HepG2 (cell line): ENCODE results near the gene CIAPIN1. TPM values are rescaled to one million over a fixed set of nuclear protein-coding genes. Genes with fewer than 3 reads are reported as not detected.

Experiments used
- EED ChIP-seq: sonication (generic); formaldehyde crosslinking; IDR thresholded peaks from 2 replicates; pipeline ENCODE4 v1.5.0; 2020; ENCODE audit warnings: mild to moderate bottlenecking, missing genetic modification reagents
- HNRNPLL ChIP-seq: fragments of 200-400 bp; formaldehyde crosslinking; IDR thresholded peaks from 2 replicates; pipeline ENCODE4 v1.6.1; 2017; ENCODE audit warnings: mild to moderate bottlenecking, low read depth, low read length; ENCODE audit not compliant: poor library complexity, severe bottlenecking
- HOXA5 ChIP-seq: sonication (generic); formaldehyde crosslinking; IDR thresholded peaks from 2 replicates; pipeline ENCODE4 v1.4.0; 2020; ENCODE audit warnings: missing genetic modification reagents
- HOXA9 ChIP-seq: sonication (generic); formaldehyde crosslinking; IDR thresholded peaks from 2 replicates; pipeline ENCODE4 v1.8.1; 2022; ENCODE audit warnings: missing genetic modification reagents, mild to moderate bottlenecking, moderate library complexity, borderline replicate concordance
- KAT7 ChIP-seq: IDR thresholded peaks from 2 replicates; pipeline ENCODE4 v1.6.1; 2018; ENCODE audit warnings: borderline replicate concordance, missing compliant biosample characterization
- KLF6 ChIP-seq: IDR thresholded peaks from 2 replicates; pipeline ENCODE4 v1.8.0; 2016; ENCODE audit warnings: missing biosample characterization, missing genetic modification reagents
- PHB2 ChIP-seq: fragments of 450-650 bp; IDR thresholded peaks from 2 replicates; pipeline ENCODE4 v1.6.1; 2018; ENCODE audit not compliant: partially characterized antibody
- POLR2A ChIP-seq, 2 experiments: IDR thresholded peaks; 2 replicates each; pipeline ENCODE4 v1.6.1; 2011; ENCODE audit warnings: low read depth in 2 of 2, low read length in 2 of 2, mild to moderate bottlenecking in 1 of 2, moderate library complexity in 1 of 2; ENCODE audit not compliant: insufficient read depth in 1 of 2
- REL ChIP-seq: sonication (generic); formaldehyde crosslinking; conservative IDR thresholded peaks from 2 replicates; pipeline ENCODE4 v1.8.0; 2022; ENCODE audit warnings: mild to moderate bottlenecking, missing genetic modification reagents, moderate library complexity
- RXRA ChIP-seq: sonication (generic); formaldehyde crosslinking; IDR thresholded peaks from 2 replicates; pipeline ENCODE4 v1.5.1; 2020; ENCODE audit warnings: missing genetic modification reagents
- RXRB ChIP-seq: IDR thresholded peaks from 2 replicates; pipeline ENCODE4 v1.6.1; 2016; ENCODE audit warnings: borderline replicate concordance, missing genetic modification reagents, missing compliant biosample characterization
- SAFB2 ChIP-seq: sonication (generic); formaldehyde crosslinking; IDR thresholded peaks from 2 replicates; pipeline ENCODE4 v1.5.1; 2020; ENCODE audit warnings: missing genetic modification reagents, low read depth, mild to moderate bottlenecking, borderline replicate concordance
- SKI ChIP-seq: fragments of 450-650 bp; IDR thresholded peaks from one replicate; pipeline ENCODE4 v1.6.1; 2018; ENCODE audit warnings: mild to moderate bottlenecking; ENCODE audit not compliant: partially characterized antibody
- SPEN ChIP-seq: sonication (generic); formaldehyde crosslinking; IDR thresholded peaks from 2 replicates; pipeline ENCODE4 v1.5.1; 2020; ENCODE audit warnings: low read depth, mild to moderate bottlenecking, missing genetic modification reagents
- THYN1 ChIP-seq: sonication (generic); formaldehyde crosslinking; IDR thresholded peaks from 2 replicates; pipeline ENCODE4 v1.8.1; 2023; ENCODE audit warnings: low read depth, mild to moderate bottlenecking, moderate library complexity, missing genetic modification reagents, borderline replicate concordance
- ZIK1 ChIP-seq: sonication (generic); formaldehyde crosslinking; IDR thresholded peaks from 2 replicates; pipeline ENCODE4 v1.5.0; 2020; ENCODE audit warnings: mild to moderate bottlenecking, low read depth, missing genetic modification reagents, borderline replicate concordance
- ZNF432 ChIP-seq: sonication (generic); formaldehyde crosslinking; IDR thresholded peaks from 2 replicates; pipeline ENCODE4 v1.5.0; 2020; ENCODE audit warnings: missing genetic modification reagents, mild to moderate bottlenecking, borderline replicate concordance
- ZNF468 ChIP-seq: sonication (generic); formaldehyde crosslinking; IDR thresholded peaks from 2 replicates; pipeline ENCODE4 v1.8.0; 2022; ENCODE audit warnings: mild to moderate bottlenecking, moderate library complexity, missing genetic modification reagents
- ZNF674 ChIP-seq: sonication (generic); formaldehyde crosslinking; IDR thresholded peaks from 2 replicates; pipeline ENCODE4 v1.5.0; 2020; ENCODE audit warnings: low read depth, mild to moderate bottlenecking, missing genetic modification reagents
- polyA plus RNA-seq, 8 experiments: library from polyadenylated mRNA; depleted of rRNA in 3 of 8; stranded (reverse) in 7 of 8; unstranded in 1 of 8; fragments of >200 nt; fragmentation: Illumina TruSeq in 4 of 8; extraction: Trizol in 4 of 8; gene quantifications; 2 replicates each; pipeline versions ENCODE4 v1.2.1 to v1.2.3, GENCODE V29; 2011 to 2016; ENCODE audit warnings: low read depth in 4 of 8, missing spikeins in 1 of 8, mixed read lengths in 1 of 8; ENCODE audit not compliant: insufficient read depth in 1 of 8
- total RNA-seq, 5 experiments: library from RNA; depleted of rRNA; stranded (reverse); fragments of >200 nt; fragmentation: Illumina TruSeq; extraction: Trizol; gene quantifications; 2 replicates each; pipeline ENCODE4 v1.2.3, GENCODE V29; 2016; ENCODE audit warnings: low read depth in 1 of 5
- TF ChIP-seq, protein P1 (sequence below): sonication (generic); formaldehyde crosslinking; IDR thresholded peaks from 2 replicates; pipeline ENCODE4 v1.5.0; 2020; ENCODE audit warnings: mild to moderate bottlenecking, missing genetic modification reagents, moderate library complexity
- TF ChIP-seq, protein P2 (sequence below): fragments of 450-650 bp; IDR thresholded peaks from 2 replicates; pipeline ENCODE4 v1.6.1; 2017; ENCODE audit warnings: mild to moderate bottlenecking
- TF ChIP-seq, protein P3 (sequence below), 2 experiments: sonication (generic) in 1 of 2; formaldehyde crosslinking in 1 of 2; IDR thresholded peaks; 2 replicates each; pipeline versions ENCODE4 v1.4.0 to v1.6.1; 2016 to 2020; ENCODE audit warnings: borderline replicate concordance in 1 of 2, low read depth in 1 of 2, mild to moderate bottlenecking in 1 of 2, missing genetic modification reagents in 1 of 2

The CIAPIN1 gene
- total and polyA plus RNA-seq, 2 of the 13 experiments (the other 11 are each of a cell fraction or from before 2014, with no cell fraction given): 69.3 to 89.7 TPM

DNA sequence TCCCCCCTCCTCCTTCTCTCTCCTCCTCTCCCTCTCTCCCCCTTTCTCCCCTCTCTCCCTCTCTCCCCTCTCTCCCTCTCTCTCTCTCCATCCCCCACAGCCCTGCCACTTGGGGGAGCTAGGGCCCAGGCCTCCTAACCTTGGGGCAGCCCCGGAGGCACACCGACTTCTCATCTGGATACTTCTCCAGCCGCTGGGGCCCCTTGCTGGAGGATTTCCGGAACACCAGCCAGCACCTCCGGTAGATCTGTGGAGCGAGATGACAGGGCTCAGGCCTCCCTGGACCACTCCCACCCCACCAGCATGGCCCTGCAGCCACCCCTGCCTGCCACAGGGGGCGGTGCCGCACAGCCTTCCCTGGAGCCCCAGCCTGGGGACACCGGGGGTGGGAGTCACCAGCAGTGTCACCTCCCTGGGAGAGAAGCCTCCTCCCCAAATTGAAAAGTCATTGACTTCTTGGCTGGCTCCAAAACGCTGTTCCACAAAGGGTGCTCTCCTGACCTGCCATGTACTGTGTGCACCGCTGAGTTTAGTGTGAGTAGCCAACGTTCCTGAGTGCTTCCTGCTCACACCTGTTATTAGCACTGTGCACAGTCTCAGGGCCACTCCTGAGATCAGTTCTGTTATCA, 28.6 kb upstream of the CIAPIN1 start (continued):
- TF ChIP-seq ZIK1 (CRISPR knock-in tag): no peak
- no peak for TF ChIP-seq KLF6 (CRISPR knock-in tag)
- TF ChIP-seq SPEN (CRISPR knock-in tag): 0 out of 2 replicates have a peak, but pooled peaks have one; percentile 19
- no peak for TF ChIP-seq POLR2A (IDR thresholded peaks at IDR 0.05; ENCODE audit: insufficient read depth in 1 of 2, low read depth in 2 of 2, low read length in 2 of 2)
- TF ChIP-seq REL (CRISPR knock-in tag): no peak
- TF ChIP-seq, protein P1, sequence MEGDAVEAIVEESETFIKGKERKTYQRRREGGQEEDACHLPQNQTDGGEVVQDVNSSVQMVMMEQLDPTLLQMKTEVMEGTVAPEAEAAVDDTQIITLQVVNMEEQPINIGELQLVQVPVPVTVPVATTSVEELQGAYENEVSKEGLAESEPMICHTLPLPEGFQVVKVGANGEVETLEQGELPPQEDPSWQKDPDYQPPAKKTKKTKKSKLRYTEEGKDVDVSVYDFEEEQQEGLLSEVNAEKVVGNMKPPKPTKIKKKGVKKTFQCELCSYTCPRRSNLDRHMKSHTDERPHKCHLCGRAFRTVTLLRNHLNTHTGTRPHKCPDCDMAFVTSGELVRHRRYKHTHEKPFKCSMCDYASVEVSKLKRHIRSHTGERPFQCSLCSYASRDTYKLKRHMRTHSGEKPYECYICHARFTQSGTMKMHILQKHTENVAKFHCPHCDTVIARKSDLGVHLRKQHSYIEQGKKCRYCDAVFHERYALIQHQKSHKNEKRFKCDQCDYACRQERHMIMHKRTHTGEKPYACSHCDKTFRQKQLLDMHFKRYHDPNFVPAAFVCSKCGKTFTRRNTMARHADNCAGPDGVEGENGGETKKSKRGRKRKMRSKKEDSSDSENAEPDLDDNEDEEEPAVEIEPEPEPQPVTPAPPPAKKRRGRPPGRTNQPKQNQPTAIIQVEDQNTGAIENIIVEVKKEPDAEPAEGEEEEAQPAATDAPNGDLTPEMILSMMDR (CRISPR knock-in tag): peak; percentile 64
- TF ChIP-seq KAT7 (CRISPR knock-in tag): no peak
- no peak for TF ChIP-seq ZNF468 (CRISPR knock-in tag)
- TF ChIP-seq SKI: no peak
- TF ChIP-seq SAFB2: no peak
- TF ChIP-seq THYN1 (CRISPR knock-in tag): no peak
- no peak for TF ChIP-seq HOXA9
- TF ChIP-seq RXRB (CRISPR knock-in tag): peak; percentile 9; the same call in 1 of the 2 replicates
- 0 out of 2 replicates have a peak, but pooled peaks have one; percentile 14 for TF ChIP-seq RXRA (CRISPR knock-in tag)
- TF ChIP-seq, protein P2, sequence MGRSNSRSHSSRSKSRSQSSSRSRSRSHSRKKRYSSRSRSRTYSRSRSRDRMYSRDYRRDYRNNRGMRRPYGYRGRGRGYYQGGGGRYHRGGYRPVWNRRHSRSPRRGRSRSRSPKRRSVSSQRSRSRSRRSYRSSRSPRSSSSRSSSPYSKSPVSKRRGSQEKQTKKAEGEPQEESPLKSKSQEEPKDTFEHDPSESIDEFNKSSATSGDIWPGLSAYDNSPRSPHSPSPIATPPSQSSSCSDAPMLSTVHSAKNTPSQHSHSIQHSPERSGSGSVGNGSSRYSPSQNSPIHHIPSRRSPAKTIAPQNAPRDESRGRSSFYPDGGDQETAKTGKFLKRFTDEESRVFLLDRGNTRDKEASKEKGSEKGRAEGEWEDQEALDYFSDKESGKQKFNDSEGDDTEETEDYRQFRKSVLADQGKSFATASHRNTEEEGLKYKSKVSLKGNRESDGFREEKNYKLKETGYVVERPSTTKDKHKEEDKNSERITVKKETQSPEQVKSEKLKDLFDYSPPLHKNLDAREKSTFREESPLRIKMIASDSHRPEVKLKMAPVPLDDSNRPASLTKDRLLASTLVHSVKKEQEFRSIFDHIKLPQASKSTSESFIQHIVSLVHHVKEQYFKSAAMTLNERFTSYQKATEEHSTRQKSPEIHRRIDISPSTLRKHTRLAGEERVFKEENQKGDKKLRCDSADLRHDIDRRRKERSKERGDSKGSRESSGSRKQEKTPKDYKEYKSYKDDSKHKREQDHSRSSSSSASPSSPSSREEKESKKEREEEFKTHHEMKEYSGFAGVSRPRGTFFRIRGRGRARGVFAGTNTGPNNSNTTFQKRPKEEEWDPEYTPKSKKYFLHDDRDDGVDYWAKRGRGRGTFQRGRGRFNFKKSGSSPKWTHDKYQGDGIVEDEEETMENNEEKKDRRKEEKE: no peak
- no peak for TF ChIP-seq HOXA5 (CRISPR knock-in tag)
- TF ChIP-seq ZNF432: no peak
- TF ChIP-seq, protein P3, sequence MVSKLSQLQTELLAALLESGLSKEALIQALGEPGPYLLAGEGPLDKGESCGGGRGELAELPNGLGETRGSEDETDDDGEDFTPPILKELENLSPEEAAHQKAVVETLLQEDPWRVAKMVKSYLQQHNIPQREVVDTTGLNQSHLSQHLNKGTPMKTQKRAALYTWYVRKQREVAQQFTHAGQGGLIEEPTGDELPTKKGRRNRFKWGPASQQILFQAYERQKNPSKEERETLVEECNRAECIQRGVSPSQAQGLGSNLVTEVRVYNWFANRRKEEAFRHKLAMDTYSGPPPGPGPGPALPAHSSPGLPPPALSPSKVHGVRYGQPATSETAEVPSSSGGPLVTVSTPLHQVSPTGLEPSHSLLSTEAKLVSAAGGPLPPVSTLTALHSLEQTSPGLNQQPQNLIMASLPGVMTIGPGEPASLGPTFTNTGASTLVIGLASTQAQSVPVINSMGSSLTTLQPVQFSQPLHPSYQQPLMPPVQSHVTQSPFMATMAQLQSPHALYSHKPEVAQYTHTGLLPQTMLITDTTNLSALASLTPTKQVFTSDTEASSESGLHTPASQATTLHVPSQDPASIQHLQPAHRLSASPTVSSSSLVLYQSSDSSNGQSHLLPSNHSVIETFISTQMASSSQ (IDR thresholded peaks at IDR 0.05; ENCODE audit: low read depth): no peak
- TF ChIP-seq, protein P3 (CRISPR knock-in tag; IDR thresholded peaks at IDR 0.05; ENCODE audit: borderline replicate concordance): no peak
- TF ChIP-seq PHB2: no peak
- peak; percentile 60 for TF ChIP-seq HNRNPLL
- TF ChIP-seq ZNF674: no peak
- TF ChIP-seq EED (CRISPR knock-in tag): peak; percentile 47; the same call in 1 of the 2 replicates
